CD4-positive, alpha-beta memory T cell (primary cell): ENCODE measurements around the gene IL1RAPL2. TPM values are rescaled to one million over a fixed set of nuclear protein-coding genes. Genes with fewer than 3 reads are reported as not detected.

Source experiments
- CTCF ChIA-PET: fragments of 350-600 bp; sonication (Branson Sonifier 250); formaldehyde crosslinking; loops from one replicate; lab custom pipeline; 2021; ENCODE audit warnings: inconsistent platforms; ENCODE audit not compliant: partially characterized antibody; lab: Charles Lee
- POLR2A ChIA-PET: fragments of 350-600 bp; sonication (Branson Sonifier 250); formaldehyde crosslinking; loops from one replicate; lab custom pipeline; 2021; ENCODE audit not compliant: partially characterized antibody; lab: Charles Lee
- DNase-seq, 5 donors: peaks; one replicate each; pipeline versions ENCODE4 v3.0.0 to v3.0.0-alpha.2; 2020 to 2022; ENCODE audit warnings: mixed read lengths in 1 of 5
- H3K27ac ChIP-seq: one replicate; pipeline ENCODE4 v1.7.0; 2013; ENCODE audit warnings: low read depth, low read length
- H3K27me3 ChIP-seq: 2 replicates; pipeline ENCODE4 v1.7.0; 2013; ENCODE audit warnings: mild to moderate bottlenecking, low read length, moderate library complexity; ENCODE audit not compliant: insufficient read depth
- H3K36me3 ChIP-seq: 2 replicates; pipeline ENCODE4 v1.7.0; 2013; ENCODE audit warnings: mild to moderate bottlenecking, low read length, moderate library complexity; ENCODE audit not compliant: insufficient read depth
- H3K4me1 ChIP-seq: 2 replicates; pipeline ENCODE4 v1.7.0; 2013; ENCODE audit warnings: mild to moderate bottlenecking, low read length, moderate library complexity; ENCODE audit not compliant: insufficient read depth
- H3K4me3 ChIP-seq, 2 donors: one replicate each; pipeline ENCODE4 v1.7.0; 2013; ENCODE audit warnings: low read length in 2 of 2, mild to moderate bottlenecking in 1 of 2
- H3K9me3 ChIP-seq, 2 donors: one replicate each; pipeline ENCODE4 v1.7.0; 2013; ENCODE audit warnings: low read length in 2 of 2, control low read depth in 1 of 2; ENCODE audit not compliant: control insufficient read depth in 1 of 2
- H3K27ac Mint-ChIP-seq, 7 donors: one replicate each; pipeline ENCODE4 v1.8.0; 2020 to 2021; ENCODE audit warnings: mixed read lengths in 7 of 7, mild to moderate bottlenecking in 6 of 7, inconsistent platforms in 3 of 7, moderate library complexity in 3 of 7
- H3K27me3 Mint-ChIP-seq, 2 donors: one replicate each; pipeline ENCODE4 v1.8.0; 2020 to 2021; ENCODE audit warnings: mixed read lengths in 2 of 2
- H3K36me3 Mint-ChIP-seq, 2 donors: one replicate each; pipeline ENCODE4 v1.8.0; 2020 to 2021; ENCODE audit warnings: mixed read lengths in 2 of 2, inconsistent platforms in 1 of 2, mild to moderate bottlenecking in 1 of 2
- H3K4me1 Mint-ChIP-seq, 4 donors: one replicate each; pipeline ENCODE4 v1.8.0; 2020 to 2021; ENCODE audit warnings: mixed read lengths in 4 of 4, mild to moderate bottlenecking in 1 of 4
- H3K4me3 Mint-ChIP-seq, 8 donors: one replicate each; pipeline ENCODE4 v1.8.0; 2020 to 2021; ENCODE audit warnings: mixed read lengths in 8 of 8, mild to moderate bottlenecking in 7 of 8, moderate library complexity in 6 of 8, inconsistent platforms in 3 of 8
- H3K9me3 Mint-ChIP-seq, 8 donors: one replicate each; pipeline ENCODE4 v1.8.0; 2020 to 2021; ENCODE audit warnings: mixed read lengths in 8 of 8, mild to moderate bottlenecking in 5 of 8, inconsistent platforms in 3 of 8, moderate library complexity in 1 of 8
- intact Hi-C: fragments of 100-400 bp; cut with micrococcal nuclease; formaldehyde crosslinking; loops from one replicate; pipeline ENCODE4 v1.15.1; 2023
- polyA plus RNA-seq, 2 donors: library from polyadenylated mRNA; unstranded; fragments of 300-500 nt; fragmentation: Illumina TruSeq; gene quantifications; one replicate each; pipeline ENCODE4 v1.2.3, GENCODE V29; 2021
- total RNA-seq, 2 experiments: library from RNA; stranded (reverse); gene quantifications; one replicate each; pipeline ENCODE4 v1.2.3, GENCODE V29; 2021

Gene IL1RAPL2
- total and polyA plus RNA-seq, 4 experiments from 2014 or later = not detected

DNA sequence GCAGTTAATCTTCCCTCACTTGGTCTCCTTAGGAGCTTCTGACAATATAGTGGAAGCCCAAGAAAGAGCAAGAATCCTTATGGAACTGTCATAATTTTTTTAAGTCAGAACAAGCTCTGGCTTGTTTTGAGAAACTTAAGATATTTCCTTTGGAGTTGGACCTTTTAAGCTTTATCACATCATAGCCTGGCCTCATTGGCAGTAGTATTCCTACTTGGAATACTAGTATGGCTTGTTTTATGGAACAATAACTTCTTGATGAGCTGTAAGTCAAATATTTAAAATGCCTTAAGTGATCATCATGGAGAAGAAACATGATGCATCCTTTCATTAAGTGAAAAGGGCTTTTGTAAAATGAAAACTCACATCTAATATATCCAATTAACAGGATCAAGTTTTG lies 1178.3 kb downstream of the IL1RAPL2 start:
- Mint-ChIP-seq H3K36me3 (no peaks in the 10 kb centered on the region), H3K4me1 (no peaks in the 10 kb centered on the region), H3K27me3 (no peaks in the 10 kb centered on the region), H3K9me3 (peaks cover 0 to 4% (median 0%) of the 10 kb centered on the region in 8 donors), H3K4me3 (no peak overlapping the region), H3K27ac (no peak overlapping the region)
- Histone ChIP-seq H3K27ac (no peak overlapping the region), H3K4me3 (no peak overlapping the region), H3K27me3 (no peaks in the 10 kb centered on the region), H3K9me3 (no peaks in the 10 kb centered on the region), H3K36me3 (no peaks in the 10 kb centered on the region), H3K4me1 (no peaks in the 10 kb centered on the region)
- CTCF ChIA-PET = no interaction called here
- DNase-seq = no peak
- POLR2A ChIA-PET = no interaction called here
- intact Hi-C loops = no loop called here

DNA sequence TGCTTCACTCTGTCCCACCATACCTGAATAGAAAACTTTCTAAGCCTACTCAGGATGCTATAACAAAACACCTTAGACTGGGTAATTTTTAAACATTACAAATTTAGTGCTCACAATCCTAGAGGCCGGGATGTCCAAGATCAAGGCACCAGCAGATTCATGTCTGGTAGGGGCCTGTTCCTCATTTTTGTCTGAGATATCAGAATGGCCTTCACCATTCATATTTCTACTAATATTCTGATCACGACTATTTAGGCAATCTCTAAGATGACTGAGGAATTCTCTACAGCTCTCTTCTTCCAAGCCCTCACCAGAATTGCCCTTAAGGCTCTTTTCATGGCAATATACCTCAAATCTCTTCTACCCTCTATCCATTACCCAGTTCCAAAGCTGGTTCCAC lies 1178.9 kb downstream of the IL1RAPL2 start:
- Mint-ChIP-seq H3K9me3 (peaks cover 0 to 4% (median 0%) of the 10 kb centered on the region in 8 donors), H3K4me1 (no peaks in the 10 kb centered on the region), H3K27ac (no peak overlapping the region), H3K27me3 (no peaks in the 10 kb centered on the region), H3K4me3 (no peak overlapping the region), H3K36me3 (no peaks in the 10 kb centered on the region)
- ChIA-PET POLR2A (no interaction called here), CTCF (no interaction called here)
- Histone ChIP-seq H3K4me3 (no peak overlapping the region), H3K36me3 (no peaks in the 10 kb centered on the region), H3K4me1 (no peaks in the 10 kb centered on the region), H3K9me3 (no peaks in the 10 kb centered on the region), H3K27ac (no peak overlapping the region), H3K27me3 (no peaks in the 10 kb centered on the region)
- intact Hi-C loops = no loop called here
- DNase-seq = no peak

DNA sequence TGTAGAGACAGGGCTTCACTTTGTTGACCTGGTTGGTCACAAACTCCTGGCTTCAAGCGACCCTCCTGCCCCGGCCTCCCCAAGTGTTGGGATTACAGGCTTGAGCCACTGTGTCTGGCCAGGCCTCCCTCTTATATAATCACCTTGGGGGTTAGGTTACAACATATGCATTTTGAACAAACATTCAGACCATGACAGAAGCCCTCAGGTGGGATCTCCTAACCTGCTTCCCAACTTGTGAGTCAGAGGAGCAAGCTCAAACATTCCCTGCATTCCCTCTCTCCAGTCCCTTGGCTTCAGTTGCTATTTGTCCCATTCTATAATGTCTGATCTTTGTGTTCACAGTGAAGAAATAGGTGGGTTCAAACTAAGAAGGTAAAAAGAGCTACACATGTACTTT lies 1179.9 kb downstream of the IL1RAPL2 start:
- H3K36me3 ChIP-seq = no peaks in the 10 kb centered on the region
- H3K27me3 ChIP-seq = no peaks in the 10 kb centered on the region
- H3K27ac Mint-ChIP-seq = no peak overlapping the region
- no peaks in the 10 kb centered on the region for H3K9me3 ChIP-seq
- ChIA-PET CTCF (no interaction called here), POLR2A (no interaction called here)
- H3K4me3 ChIP-seq = no peak overlapping the region
- peaks cover 0 to 4% (median 0%) of the 10 kb centered on the region in 8 donors for H3K9me3 Mint-ChIP-seq
- DNase-seq = no peak
- intact Hi-C loops = no loop called here
- no peaks in the 10 kb centered on the region for H3K4me1 Mint-ChIP-seq
- no peaks in the 10 kb centered on the region for H3K36me3 Mint-ChIP-seq
- H3K27ac ChIP-seq = no peak overlapping the region
- H3K4me3 Mint-ChIP-seq = no peak overlapping the region
- no peaks in the 10 kb centered on the region for H3K27me3 Mint-ChIP-seq
- H3K4me1 ChIP-seq = no peaks in the 10 kb centered on the region

DNA sequence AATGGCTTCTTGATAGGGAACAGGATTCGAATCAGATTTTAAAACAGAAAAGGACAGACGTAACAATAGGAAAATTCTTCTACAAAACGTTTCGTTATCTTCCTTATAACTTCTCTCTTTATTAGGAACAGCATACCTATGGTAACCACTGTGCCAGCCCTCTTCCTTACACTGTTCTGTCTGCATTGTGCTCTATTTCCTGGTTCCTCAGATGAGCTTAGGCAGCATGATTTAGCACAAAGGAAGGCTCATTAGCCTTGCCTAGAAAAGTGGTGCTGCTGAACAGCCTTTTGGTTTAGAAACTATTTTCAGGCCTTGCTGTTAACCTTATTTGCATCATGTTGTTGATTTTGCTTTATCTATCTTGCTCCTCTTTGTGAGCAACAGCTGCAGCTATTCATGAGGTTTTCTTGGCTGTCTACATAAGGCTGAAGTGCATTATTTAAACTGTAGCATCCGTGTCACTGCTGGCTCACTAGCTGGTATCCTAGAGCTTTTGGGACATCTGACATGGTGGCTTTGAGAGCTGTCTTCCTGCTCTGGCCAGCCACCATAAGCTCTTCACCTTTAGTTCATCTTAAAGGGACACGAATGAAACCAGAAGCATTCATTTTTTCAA lies 1186.4 kb downstream of the IL1RAPL2 start:
- Mint-ChIP-seq H3K9me3 (peaks cover 0 to 6% (median 2%) of the 10 kb centered on the region in 8 donors), H3K36me3 (no peaks in the 10 kb centered on the region), H3K27me3 (no peaks in the 10 kb centered on the region), H3K27ac (no peak overlapping the region), H3K4me3 (no peak overlapping the region), H3K4me1 (no peaks in the 10 kb centered on the region)
- no peaks in the 10 kb centered on the region for H3K9me3 ChIP-seq
- ChIA-PET CTCF (no interaction called here), POLR2A (no interaction called here)
- DNase-seq = no peak
- H3K4me1 ChIP-seq = no peaks in the 10 kb centered on the region
- no peak overlapping the region for H3K27ac ChIP-seq
- no peaks in the 10 kb centered on the region for H3K36me3 ChIP-seq
- no peaks in the 10 kb centered on the region for H3K27me3 ChIP-seq
- no peak overlapping the region for H3K4me3 ChIP-seq
- intact Hi-C loops = no loop called here

DNA sequence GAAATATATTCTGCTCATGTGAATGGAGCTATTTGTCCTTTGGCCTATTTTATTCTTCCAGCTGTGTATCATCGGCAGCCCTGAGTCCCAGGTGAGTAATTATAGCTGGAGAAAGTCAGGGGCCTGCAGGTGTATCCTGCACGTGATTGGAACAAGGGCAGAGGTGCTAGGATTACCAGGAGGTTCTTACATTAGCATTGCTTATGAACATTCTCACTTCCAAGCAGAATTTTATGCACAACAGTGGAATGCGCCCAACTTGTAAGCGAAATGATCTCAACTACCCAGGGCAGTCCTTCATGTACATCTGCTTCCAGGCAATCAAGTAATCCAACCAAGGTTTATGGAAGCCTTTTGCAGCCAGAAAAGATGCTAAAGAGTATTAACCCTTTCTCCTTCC lies 1187.4 kb downstream of the IL1RAPL2 start:
- H3K27ac Mint-ChIP-seq = no peak overlapping the region
- no peaks in the 10 kb centered on the region for H3K27me3 ChIP-seq
- intact Hi-C loops = no loop called here
- H3K9me3 Mint-ChIP-seq = peaks cover 0 to 9% (median 2%) of the 10 kb centered on the region in 8 donors
- H3K4me1 ChIP-seq = no peaks in the 10 kb centered on the region
- H3K4me3 ChIP-seq = no peak overlapping the region
- no peaks in the 10 kb centered on the region for H3K4me1 Mint-ChIP-seq
- no peaks in the 10 kb centered on the region for H3K36me3 ChIP-seq
- POLR2A ChIA-PET = no interaction called here
- H3K4me3 Mint-ChIP-seq = no peak overlapping the region
- DNase-seq = no peak
- H3K27ac ChIP-seq = no peak overlapping the region
- no peaks in the 10 kb centered on the region for H3K36me3 Mint-ChIP-seq
- CTCF ChIA-PET = no interaction called here
- H3K27me3 Mint-ChIP-seq = no peaks in the 10 kb centered on the region
- H3K9me3 ChIP-seq = no peaks in the 10 kb centered on the region

DNA sequence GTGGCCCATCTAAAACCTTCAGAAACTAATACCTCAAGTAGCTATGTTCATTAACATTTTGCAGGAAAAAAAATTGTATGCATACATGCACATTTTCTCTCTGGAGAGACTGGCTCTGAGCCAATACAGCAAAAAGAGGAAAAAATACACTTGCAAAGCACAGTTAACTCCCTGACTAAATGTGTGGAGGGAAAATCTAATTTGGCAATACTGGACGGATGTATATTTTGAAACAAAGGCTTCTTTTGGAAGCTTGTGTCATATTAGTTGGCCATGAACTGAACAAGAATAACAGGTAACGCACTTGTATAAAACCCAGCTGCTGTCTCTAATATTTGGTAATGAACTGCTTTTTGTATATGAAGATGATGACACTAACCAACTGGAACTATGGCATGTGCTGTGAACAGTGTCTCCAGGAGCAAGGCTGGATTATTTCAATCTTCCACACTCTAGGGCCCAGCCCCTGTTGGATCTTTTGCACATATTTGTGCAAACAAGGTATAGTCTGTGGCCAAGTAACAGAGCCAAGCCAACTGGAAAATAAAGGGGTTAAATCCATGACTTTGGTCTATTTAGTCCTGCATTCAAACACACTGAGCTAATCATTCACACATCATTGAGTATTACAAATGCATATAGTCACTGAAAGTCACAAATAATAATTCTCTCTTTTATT lies 1188.4 kb downstream of the IL1RAPL2 start:
- H3K27me3 ChIP-seq = no peaks in the 10 kb centered on the region
- H3K27ac ChIP-seq = no peak overlapping the region
- H3K4me1 Mint-ChIP-seq = no peaks in the 10 kb centered on the region
- ChIA-PET CTCF (no interaction called here), POLR2A (no interaction called here)
- no peaks in the 10 kb centered on the region for H3K36me3 ChIP-seq
- no peaks in the 10 kb centered on the region for H3K9me3 ChIP-seq
- no peaks in the 10 kb centered on the region for H3K4me1 ChIP-seq
- H3K27me3 Mint-ChIP-seq = no peaks in the 10 kb centered on the region
- no peak overlapping the region for H3K4me3 ChIP-seq
- intact Hi-C loops = no loop called here
- no peak for DNase-seq
- no peak overlapping the region for H3K27ac Mint-ChIP-seq
- H3K4me3 Mint-ChIP-seq = no peak overlapping the region
- no peaks in the 10 kb centered on the region for H3K36me3 Mint-ChIP-seq
- peaks cover 0 to 9% (median 2%) of the 10 kb centered on the region in 8 donors for H3K9me3 Mint-ChIP-seq

DNA sequence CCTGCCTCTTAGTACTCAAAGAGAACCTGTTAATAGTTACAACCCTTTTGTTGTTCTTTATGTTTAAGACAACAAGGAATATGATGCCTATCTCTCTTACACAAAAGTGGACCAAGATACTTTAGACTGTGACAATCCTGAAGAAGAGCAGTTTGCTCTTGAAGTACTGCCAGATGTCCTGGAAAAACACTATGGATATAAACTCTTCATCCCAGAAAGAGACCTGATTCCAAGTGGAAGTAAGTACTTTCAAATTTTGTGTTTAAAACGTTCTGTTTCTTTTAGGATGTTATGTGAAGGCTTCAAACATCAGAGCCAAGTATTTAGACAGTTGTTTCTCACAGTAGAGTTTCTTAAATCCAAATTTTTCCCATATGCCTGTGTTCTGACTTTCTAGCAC lies 1189.1 kb downstream of the IL1RAPL2 start:
- Histone ChIP-seq H3K27me3 (no peaks in the 10 kb centered on the region), H3K4me3 (no peak overlapping the region), H3K4me1 (no peaks in the 10 kb centered on the region), H3K9me3 (no peaks in the 10 kb centered on the region), H3K36me3 (no peaks in the 10 kb centered on the region), H3K27ac (no peak overlapping the region)
- DNase-seq = no peak
- ChIA-PET CTCF (no interaction called here), POLR2A (no interaction called here)
- Mint-ChIP-seq H3K27ac (no peak overlapping the region), H3K4me1 (no peaks in the 10 kb centered on the region), H3K36me3 (no peaks in the 10 kb centered on the region), H3K4me3 (no peak overlapping the region), H3K27me3 (no peaks in the 10 kb centered on the region), H3K9me3 (peaks cover 0 to 9% (median 2%) of the 10 kb centered on the region in 8 donors)
- intact Hi-C loops = no loop called here
